ENCODE results near the gene SDK2. TPM values are rescaled to one million over a fixed set of nuclear protein-coding genes. Genes with fewer than 3 reads are reported as not detected.
"Not testable (repeated sequence)": the region's sequence is repeated elsewhere in the genome, so short reads cannot be mapped to it uniquely, and the experiment has no call there.

The SDK2 gene
- polyA plus RNA-seq, 1 of the 3 experiments (the other 2 are of a cell fraction), result 0.02 TPM

DNA sequence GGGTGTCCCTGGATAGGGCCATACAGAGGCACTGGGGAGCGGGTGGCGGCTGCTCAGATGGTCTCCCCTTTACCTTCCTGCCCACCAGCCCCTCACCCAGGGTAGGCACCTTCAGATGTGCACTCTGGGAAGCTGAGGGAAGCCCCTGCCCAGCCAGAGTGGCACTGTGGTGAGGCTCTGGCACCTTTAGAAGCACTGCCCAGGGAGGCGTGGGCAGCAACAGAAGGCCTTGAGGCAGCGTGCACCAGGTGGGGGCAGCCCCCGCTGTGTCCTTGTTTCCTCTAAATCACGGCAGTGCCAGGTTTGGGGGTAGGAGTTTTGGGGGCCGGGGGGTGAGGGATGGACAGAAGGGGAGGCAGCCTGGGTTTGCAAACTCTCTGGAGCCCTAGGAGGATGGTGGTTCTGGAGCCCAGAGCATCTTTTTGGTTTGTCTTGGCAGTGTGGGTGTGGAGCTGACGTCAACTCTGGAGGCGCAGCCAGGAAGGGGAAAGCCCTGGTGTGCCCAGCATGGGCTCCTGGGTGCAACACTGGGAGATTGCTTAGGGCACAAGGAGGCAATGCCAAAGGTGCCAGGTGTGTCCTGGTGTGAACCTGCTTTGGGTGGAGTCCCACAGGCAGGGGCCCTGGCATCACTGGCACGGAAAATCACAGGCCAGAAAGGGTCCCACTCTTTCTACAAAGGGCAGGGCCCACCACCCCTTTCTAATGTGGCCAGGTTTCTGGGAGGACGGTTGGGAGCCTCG is 309.3 kb downstream of the SDK2 start:
- Histone ChIP-seq H3K36me3 (replicated peaks in 1 of 2; ENCODE audit: control insufficient read depth in 1 of 2, insufficient read depth in 2 of 2, low read length in 1 of 2) (no peaks in the 10 kb centered on the region), H3K9me3 (no peaks in the 10 kb centered on the region), H3F3A (replicated peaks; ENCODE audit: insufficient read depth) (peaks cover 4% of the 10 kb centered on the region), H3K4me3 (ENCODE audit: low read depth in 2 of 2, low read length in 1 of 2) (no peak overlapping the region), H3K79me2 (ENCODE audit: insufficient read depth) (no peaks in the 10 kb centered on the region), H3K9ac (no peak overlapping the region), H3K27me3 (ENCODE audit: insufficient read depth) (no peaks in the 10 kb centered on the region), H4K20me1 (ENCODE audit: insufficient read depth) (no peaks in the 10 kb centered on the region), H3K4me2 (no peak overlapping the region), H3K4me1 (ENCODE audit: control insufficient read depth in 1 of 2, insufficient read depth in 2 of 2, low read depth in 1 of 2, low read length in 1 of 2) (peaks cover 0 to 15% of the 10 kb centered on the region in 2 experiments; a peak in 1 of 4 replicates), H2AFZ (ENCODE audit: low read depth) (no peak overlapping the region), H3K27ac (ENCODE audit: low read depth in 2 of 2, low read length in 1 of 2) (no peak overlapping the region), H3K9me2 (no peaks in the 10 kb centered on the region)
- TF ChIP-seq EZH2phosphoT487 (IDR thresholded peaks at IDR 0.05; ENCODE audit: borderline replicate concordance, low read depth) (no peak), GABPA (IDR thresholded peaks at IDR 0.05; ENCODE audit: low read depth) (no peak), MEF2A (IDR thresholded peaks at IDR 0.05; ENCODE audit: borderline replicate concordance, low read depth) (no peak), NFIC (IDR thresholded peaks at IDR 0.05; ENCODE audit: borderline replicate concordance) (no peak), FOXJ3 (CRISPR knock-in tag; IDR thresholded peaks at IDR 0.05) (no peak), YY1 (IDR thresholded peaks at IDR 0.05; ENCODE audit: low read depth) (no peak), SMC3 (IDR thresholded peaks at IDR 0.05; ENCODE audit: low read depth, low read length) (no peak), SIN3A (IDR thresholded peaks at IDR 0.05; ENCODE audit: borderline replicate concordance, low read depth, low read length) (no peak), NRF1 (IDR thresholded peaks at IDR 0.05; ENCODE audit: low read depth, low read length) (no peak), FOXM1 (IDR thresholded peaks at IDR 0.05; ENCODE audit: low read depth) (no peak), GATA2 (CRISPR knock-in tag; IDR thresholded peaks at IDR 0.05) (no peak)
- TF ChIP-seq, protein P1, sequence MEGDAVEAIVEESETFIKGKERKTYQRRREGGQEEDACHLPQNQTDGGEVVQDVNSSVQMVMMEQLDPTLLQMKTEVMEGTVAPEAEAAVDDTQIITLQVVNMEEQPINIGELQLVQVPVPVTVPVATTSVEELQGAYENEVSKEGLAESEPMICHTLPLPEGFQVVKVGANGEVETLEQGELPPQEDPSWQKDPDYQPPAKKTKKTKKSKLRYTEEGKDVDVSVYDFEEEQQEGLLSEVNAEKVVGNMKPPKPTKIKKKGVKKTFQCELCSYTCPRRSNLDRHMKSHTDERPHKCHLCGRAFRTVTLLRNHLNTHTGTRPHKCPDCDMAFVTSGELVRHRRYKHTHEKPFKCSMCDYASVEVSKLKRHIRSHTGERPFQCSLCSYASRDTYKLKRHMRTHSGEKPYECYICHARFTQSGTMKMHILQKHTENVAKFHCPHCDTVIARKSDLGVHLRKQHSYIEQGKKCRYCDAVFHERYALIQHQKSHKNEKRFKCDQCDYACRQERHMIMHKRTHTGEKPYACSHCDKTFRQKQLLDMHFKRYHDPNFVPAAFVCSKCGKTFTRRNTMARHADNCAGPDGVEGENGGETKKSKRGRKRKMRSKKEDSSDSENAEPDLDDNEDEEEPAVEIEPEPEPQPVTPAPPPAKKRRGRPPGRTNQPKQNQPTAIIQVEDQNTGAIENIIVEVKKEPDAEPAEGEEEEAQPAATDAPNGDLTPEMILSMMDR (IDR thresholded peaks at IDR 0.05), result no peak
- TF ChIP-seq, protein P2, sequence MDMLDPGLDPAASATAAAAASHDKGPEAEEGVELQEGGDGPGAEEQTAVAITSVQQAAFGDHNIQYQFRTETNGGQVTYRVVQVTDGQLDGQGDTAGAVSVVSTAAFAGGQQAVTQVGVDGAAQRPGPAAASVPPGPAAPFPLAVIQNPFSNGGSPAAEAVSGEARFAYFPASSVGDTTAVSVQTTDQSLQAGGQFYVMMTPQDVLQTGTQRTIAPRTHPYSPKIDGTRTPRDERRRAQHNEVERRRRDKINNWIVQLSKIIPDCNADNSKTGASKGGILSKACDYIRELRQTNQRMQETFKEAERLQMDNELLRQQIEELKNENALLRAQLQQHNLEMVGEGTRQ (IDR thresholded peaks at IDR 0.05; ENCODE audit: borderline replicate concordance, low read depth, low read length), result no peak
- TF ChIP-seq, protein P3, sequence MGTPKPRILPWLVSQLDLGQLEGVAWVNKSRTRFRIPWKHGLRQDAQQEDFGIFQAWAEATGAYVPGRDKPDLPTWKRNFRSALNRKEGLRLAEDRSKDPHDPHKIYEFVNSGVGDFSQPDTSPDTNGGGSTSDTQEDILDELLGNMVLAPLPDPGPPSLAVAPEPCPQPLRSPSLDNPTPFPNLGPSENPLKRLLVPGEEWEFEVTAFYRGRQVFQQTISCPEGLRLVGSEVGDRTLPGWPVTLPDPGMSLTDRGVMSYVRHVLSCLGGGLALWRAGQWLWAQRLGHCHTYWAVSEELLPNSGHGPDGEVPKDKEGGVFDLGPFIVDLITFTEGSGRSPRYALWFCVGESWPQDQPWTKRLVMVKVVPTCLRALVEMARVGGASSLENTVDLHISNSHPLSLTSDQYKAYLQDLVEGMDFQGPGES (IDR thresholded peaks at IDR 0.05; ENCODE audit: low read depth, low read length), result no peak
- TF ChIP-seq, protein P4, sequence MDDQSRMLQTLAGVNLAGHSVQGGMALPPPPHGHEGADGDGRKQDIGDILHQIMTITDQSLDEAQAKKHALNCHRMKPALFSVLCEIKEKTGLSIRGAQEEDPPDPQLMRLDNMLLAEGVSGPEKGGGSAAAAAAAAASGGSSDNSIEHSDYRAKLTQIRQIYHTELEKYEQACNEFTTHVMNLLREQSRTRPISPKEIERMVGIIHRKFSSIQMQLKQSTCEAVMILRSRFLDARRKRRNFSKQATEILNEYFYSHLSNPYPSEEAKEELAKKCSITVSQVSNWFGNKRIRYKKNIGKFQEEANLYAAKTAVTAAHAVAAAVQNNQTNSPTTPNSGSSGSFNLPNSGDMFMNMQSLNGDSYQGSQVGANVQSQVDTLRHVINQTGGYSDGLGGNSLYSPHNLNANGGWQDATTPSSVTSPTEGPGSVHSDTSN (IDR thresholded peaks at IDR 0.05), result no peak
- TF ChIP-seq, protein P5, sequence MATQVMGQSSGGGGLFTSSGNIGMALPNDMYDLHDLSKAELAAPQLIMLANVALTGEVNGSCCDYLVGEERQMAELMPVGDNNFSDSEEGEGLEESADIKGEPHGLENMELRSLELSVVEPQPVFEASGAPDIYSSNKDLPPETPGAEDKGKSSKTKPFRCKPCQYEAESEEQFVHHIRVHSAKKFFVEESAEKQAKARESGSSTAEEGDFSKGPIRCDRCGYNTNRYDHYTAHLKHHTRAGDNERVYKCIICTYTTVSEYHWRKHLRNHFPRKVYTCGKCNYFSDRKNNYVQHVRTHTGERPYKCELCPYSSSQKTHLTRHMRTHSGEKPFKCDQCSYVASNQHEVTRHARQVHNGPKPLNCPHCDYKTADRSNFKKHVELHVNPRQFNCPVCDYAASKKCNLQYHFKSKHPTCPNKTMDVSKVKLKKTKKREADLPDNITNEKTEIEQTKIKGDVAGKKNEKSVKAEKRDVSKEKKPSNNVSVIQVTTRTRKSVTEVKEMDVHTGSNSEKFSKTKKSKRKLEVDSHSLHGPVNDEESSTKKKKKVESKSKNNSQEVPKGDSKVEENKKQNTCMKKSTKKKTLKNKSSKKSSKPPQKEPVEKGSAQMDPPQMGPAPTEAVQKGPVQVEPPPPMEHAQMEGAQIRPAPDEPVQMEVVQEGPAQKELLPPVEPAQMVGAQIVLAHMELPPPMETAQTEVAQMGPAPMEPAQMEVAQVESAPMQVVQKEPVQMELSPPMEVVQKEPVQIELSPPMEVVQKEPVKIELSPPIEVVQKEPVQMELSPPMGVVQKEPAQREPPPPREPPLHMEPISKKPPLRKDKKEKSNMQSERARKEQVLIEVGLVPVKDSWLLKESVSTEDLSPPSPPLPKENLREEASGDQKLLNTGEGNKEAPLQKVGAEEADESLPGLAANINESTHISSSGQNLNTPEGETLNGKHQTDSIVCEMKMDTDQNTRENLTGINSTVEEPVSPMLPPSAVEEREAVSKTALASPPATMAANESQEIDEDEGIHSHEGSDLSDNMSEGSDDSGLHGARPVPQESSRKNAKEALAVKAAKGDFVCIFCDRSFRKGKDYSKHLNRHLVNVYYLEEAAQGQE (IDR thresholded peaks at IDR 0.05; ENCODE audit: low read depth, low read length), result no peak
- 75% methylated on average over 12 of the region's 12 CpGs for WGBS (ENCODE audit: low lambda C conversion rate)
- peak; percentile 16 for DNase-seq
- ChIA-PET POLR2A (no interaction called here), CTCF (interaction anchor here (1.7 to 2.2 kb wide), 2 partner anchors 24 to 35 kb away, joined by 4 to 8 read pairs; no protein-coding TSS in a partner anchor)

DNA sequence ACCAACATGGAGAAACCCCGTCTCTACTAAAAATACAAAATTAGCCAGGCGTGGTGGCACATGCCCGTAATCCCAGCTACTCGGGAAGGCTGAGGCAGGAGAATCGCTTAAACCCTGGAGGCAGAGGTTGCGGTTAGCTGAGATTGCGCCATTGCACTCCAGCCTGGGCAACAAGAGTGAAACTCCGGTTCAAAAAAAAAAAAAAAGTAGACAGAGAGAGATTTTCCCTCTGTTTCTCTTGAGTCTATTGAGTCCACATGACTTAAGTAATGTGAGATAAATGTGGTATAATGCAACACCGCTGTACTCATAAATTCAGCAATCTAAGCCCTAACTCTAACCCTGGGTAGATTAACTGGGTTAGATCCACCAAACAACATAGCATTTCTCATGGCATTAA is 310.8 kb downstream of the SDK2 start:
- H3K9ac ChIP-seq; H3K36me3 ChIP-seq (replicated peaks in 1 of 2; ENCODE audit: control insufficient read depth in 1 of 2, insufficient read depth in 2 of 2, low read length in 1 of 2); H3K9me3 ChIP-seq; H3K4me2 ChIP-seq; H3F3A ChIP-seq (replicated peaks; ENCODE audit: insufficient read depth); DNase-seq; H2AFZ ChIP-seq (ENCODE audit: low read depth); H3K4me3 ChIP-seq (ENCODE audit: low read depth in 2 of 2, low read length in 1 of 2); H3K9me2 ChIP-seq; H4K20me1 ChIP-seq (ENCODE audit: insufficient read depth); H3K79me2 ChIP-seq (ENCODE audit: insufficient read depth); H3K27ac ChIP-seq (ENCODE audit: low read depth in 2 of 2, low read length in 1 of 2); H3K27me3 ChIP-seq (ENCODE audit: insufficient read depth): not testable (repeated sequence)
- H3K4me1 ChIP-seq (ENCODE audit: control insufficient read depth in 1 of 2, insufficient read depth in 2 of 2, low read depth in 1 of 2, low read length in 1 of 2), result peaks cover 0 to 15% of the 10 kb centered on the region in 2 experiments; a peak in 1 of 4 replicates
- ChIA-PET POLR2A (interaction anchor here (1.0 kb wide), 1 partner anchor 9 kb away, joined by 3 read pairs; no protein-coding TSS in a partner anchor), CTCF (interaction anchor here (0.6 to 1.2 kb wide), 3 partner anchors 21 to 239 kb away, joined by 3 to 4 read pairs (median 3); no protein-coding TSS in a partner anchor)
- 93% methylated on average over 9 of the region's 9 CpGs for WGBS (ENCODE audit: low lambda C conversion rate)
